ENCODE measurements around the gene ZNRF3.

DNA sequence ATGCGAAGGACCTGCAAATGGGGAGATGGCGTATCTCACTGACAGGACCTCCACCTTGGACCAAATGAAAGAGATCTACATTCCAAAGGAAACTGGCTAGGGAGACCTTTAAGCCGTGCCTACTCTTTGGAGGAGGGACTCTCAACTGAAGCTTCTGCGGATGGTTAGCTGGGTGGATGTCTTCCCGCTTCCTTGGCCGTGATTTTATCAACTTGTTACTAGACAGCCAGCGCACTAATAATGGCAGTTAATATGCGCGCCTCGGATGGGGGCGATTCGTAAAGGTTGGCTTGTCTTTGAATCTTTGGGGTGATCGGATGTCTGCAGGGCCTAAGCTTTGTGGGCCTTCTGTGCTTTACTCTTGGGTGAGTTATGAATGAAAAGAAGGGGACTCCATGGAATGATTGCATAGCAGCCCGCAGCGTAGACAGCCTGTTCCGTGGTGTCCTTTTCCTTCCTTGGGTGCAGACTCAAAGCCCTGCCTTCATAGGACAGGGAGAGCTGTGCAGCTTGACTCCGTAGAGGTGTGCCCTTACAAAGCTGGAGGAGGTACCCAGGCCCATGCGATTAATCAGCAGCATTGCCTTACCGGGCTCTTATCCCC lies 1.5 kb downstream of the ZNRF3 start:
- TF ChIP-seq, protein P1, sequence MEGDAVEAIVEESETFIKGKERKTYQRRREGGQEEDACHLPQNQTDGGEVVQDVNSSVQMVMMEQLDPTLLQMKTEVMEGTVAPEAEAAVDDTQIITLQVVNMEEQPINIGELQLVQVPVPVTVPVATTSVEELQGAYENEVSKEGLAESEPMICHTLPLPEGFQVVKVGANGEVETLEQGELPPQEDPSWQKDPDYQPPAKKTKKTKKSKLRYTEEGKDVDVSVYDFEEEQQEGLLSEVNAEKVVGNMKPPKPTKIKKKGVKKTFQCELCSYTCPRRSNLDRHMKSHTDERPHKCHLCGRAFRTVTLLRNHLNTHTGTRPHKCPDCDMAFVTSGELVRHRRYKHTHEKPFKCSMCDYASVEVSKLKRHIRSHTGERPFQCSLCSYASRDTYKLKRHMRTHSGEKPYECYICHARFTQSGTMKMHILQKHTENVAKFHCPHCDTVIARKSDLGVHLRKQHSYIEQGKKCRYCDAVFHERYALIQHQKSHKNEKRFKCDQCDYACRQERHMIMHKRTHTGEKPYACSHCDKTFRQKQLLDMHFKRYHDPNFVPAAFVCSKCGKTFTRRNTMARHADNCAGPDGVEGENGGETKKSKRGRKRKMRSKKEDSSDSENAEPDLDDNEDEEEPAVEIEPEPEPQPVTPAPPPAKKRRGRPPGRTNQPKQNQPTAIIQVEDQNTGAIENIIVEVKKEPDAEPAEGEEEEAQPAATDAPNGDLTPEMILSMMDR (IDR thresholded peaks at IDR 0.05) = no peak
- no peak for TF ChIP-seq POLR2A (IDR thresholded peaks at IDR 0.05)
- no peak for TF ChIP-seq EP300 (IDR thresholded peaks at IDR 0.05)
